ENCODE data around the gene ATAD3B.

Gene ATAD3B

DNA sequence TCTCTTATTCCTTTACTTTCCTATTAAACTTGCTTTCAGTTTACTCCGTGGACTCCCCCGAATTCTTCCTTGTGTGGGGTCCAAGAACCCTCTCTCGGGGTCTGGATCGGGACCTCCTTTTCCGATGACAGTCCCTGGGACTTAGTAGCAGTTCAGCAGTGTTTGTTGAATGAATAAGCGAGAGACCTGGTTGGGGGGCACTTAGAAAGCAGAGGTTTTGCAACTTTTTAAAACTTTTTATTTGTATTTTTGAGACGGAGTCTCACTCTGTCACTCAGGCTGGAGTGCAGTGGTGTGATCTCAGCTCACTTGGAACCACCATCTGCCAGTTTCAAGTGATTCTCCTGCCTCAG is 48.3 kb upstream of the ATAD3B start:
- no peaks in the 10 kb centered on the region for H3K9me2 ChIP-seq (replicated peaks; ENCODE audit: insufficient read depth, low read length)
- no peaks in the 10 kb centered on the region for H3K9me3 ChIP-seq (ENCODE audit: insufficient read depth, low read length)
- H3K79me2 ChIP-seq (ENCODE audit: insufficient read depth, low read length), result no peaks in the 10 kb centered on the region
- no peak for TF ChIP-seq CTCF (IDR thresholded peaks at IDR 0.05; ENCODE audit: insufficient read depth, low read length, poor library complexity, severe bottlenecking)
- no peak for TF ChIP-seq EZH2phosphoT487 (conservative IDR thresholded peaks at IDR 0.05; ENCODE audit: low read length)
- no peaks in the 10 kb centered on the region for H3K27me3 ChIP-seq (ENCODE audit: low read length)
- no peak overlapping the region for H3K4me2 ChIP-seq (ENCODE audit: low read depth, low read length, poor library complexity, severe bottlenecking)
- no peaks in the 10 kb centered on the region for H4K20me1 ChIP-seq (ENCODE audit: low read depth, low read length)
- no peak overlapping the region for H3K27ac ChIP-seq (ENCODE audit: low read depth, low read length)
- H3F3A ChIP-seq (ENCODE audit: insufficient read depth), result no peaks in the 10 kb centered on the region
- no peaks in the 10 kb centered on the region for H3K36me3 ChIP-seq (ENCODE audit: low read length)
- no peak overlapping the region for H3K4me3 ChIP-seq (ENCODE audit: insufficient read depth, low read length, poor library complexity, severe bottlenecking)
- H2AFZ ChIP-seq (ENCODE audit: low read depth, low read length, severe bottlenecking), result no peak overlapping the region
- no peak overlapping the region for H3K9ac ChIP-seq (ENCODE audit: low read length)

DNA sequence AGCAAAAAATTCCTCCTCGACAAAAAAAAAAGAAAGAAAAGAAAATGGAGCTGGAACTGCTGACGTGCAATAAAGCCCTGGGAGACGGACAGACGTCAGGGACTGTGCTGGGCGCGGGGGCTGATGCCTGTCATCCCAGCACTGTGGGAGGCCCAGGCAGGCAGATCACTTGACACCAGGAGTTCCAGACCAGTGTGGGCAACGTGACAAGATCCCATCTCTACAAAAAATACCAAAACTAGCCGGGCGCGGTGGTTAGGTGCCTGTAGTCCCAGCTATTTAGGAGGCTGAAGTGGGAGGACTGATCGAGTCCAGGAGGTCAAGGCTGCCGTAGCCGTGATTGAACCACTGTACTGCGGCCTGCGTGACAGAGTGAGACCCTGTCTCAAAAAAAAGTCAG is 46.9 kb upstream of the ATAD3B start:
- Histone ChIP-seq H3K4me3 (ENCODE audit: insufficient read depth, low read length, poor library complexity, severe bottlenecking) (no peak overlapping the region), H4K20me1 (ENCODE audit: low read depth, low read length) (no peaks in the 10 kb centered on the region), H3K9ac (ENCODE audit: low read length) (no peak overlapping the region), H3K79me2 (ENCODE audit: insufficient read depth, low read length) (no peaks in the 10 kb centered on the region), H3K9me3 (ENCODE audit: insufficient read depth, low read length) (no peaks in the 10 kb centered on the region), H3K27me3 (ENCODE audit: low read length) (no peaks in the 10 kb centered on the region), H3K9me2 (replicated peaks; ENCODE audit: insufficient read depth, low read length) (no peaks in the 10 kb centered on the region), H3K4me2 (ENCODE audit: low read depth, low read length, poor library complexity, severe bottlenecking) (no peak overlapping the region), H3F3A (ENCODE audit: insufficient read depth) (no peaks in the 10 kb centered on the region), H2AFZ (ENCODE audit: low read depth, low read length, severe bottlenecking) (no peak overlapping the region), H3K36me3 (ENCODE audit: low read length) (no peaks in the 10 kb centered on the region), H3K27ac (ENCODE audit: low read depth, low read length) (no peak overlapping the region)
- no peak for TF ChIP-seq CTCF (IDR thresholded peaks at IDR 0.05; ENCODE audit: insufficient read depth, low read length, poor library complexity, severe bottlenecking)
- no peak for TF ChIP-seq EZH2phosphoT487 (conservative IDR thresholded peaks at IDR 0.05; ENCODE audit: low read length)

DNA sequence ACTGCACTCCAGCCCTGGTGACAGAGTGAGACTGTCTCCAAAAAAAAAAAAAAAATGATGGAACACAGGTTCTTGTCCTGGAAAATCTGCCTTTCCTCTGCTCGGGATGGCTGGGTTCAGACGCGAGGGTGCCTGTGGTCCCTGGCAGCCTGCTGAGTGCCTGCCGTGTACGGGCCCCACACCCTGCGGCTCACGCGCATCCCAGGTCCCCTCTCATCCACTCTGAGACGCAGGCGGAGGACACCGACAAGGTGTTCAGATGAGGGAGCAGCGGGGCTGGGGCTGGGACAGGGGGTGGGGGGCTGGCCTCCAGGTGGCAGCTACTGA is 46.2 kb upstream of the ATAD3B start:
- no peak overlapping the region for H3K9ac ChIP-seq (ENCODE audit: low read length)
- TF ChIP-seq EZH2phosphoT487 (conservative IDR thresholded peaks at IDR 0.05; ENCODE audit: low read length) (no peak), CTCF (IDR thresholded peaks at IDR 0.05; ENCODE audit: insufficient read depth, low read length, poor library complexity, severe bottlenecking) (no peak)
- H3K4me3 ChIP-seq (ENCODE audit: insufficient read depth, low read length, poor library complexity, severe bottlenecking), result no peak overlapping the region
- no peaks in the 10 kb centered on the region for H3F3A ChIP-seq (ENCODE audit: insufficient read depth)
- H3K27ac ChIP-seq (ENCODE audit: low read depth, low read length), result no peak overlapping the region
- no peaks in the 10 kb centered on the region for H4K20me1 ChIP-seq (ENCODE audit: low read depth, low read length)
- H3K27me3 ChIP-seq (ENCODE audit: low read length), result no peaks in the 10 kb centered on the region
- no peak overlapping the region for H3K4me2 ChIP-seq (ENCODE audit: low read depth, low read length, poor library complexity, severe bottlenecking)
- H3K79me2 ChIP-seq (ENCODE audit: insufficient read depth, low read length), result no peaks in the 10 kb centered on the region
- no peaks in the 10 kb centered on the region for H3K36me3 ChIP-seq (ENCODE audit: low read length)
- H3K9me3 ChIP-seq (ENCODE audit: insufficient read depth, low read length), result no peaks in the 10 kb centered on the region
- no peak overlapping the region for H2AFZ ChIP-seq (ENCODE audit: low read depth, low read length, severe bottlenecking)
- no peaks in the 10 kb centered on the region for H3K9me2 ChIP-seq (replicated peaks; ENCODE audit: insufficient read depth, low read length)
